Breast epithelium (tissue), 4 donors: Measurements from ENCODE around the gene ULK4. TPM values are rescaled to one million over a fixed set of nuclear protein-coding genes. Genes with fewer than 3 reads are reported as not detected.

Experiments
- DNase-seq, 2 donors: peaks; one replicate each; pipeline ENCODE4 v3.0.0-alpha.2; 2019; ENCODE audit warnings: low spot score in 2 of 2
- H3K27ac ChIP-seq, 2 donors: fragments of 200-600 bp; sonication (generic) in 1 of 2; one replicate each; pipeline ENCODE4 v1.5.1; 2016 to 2019; ENCODE audit warnings: mild to moderate bottlenecking in 1 of 2
- H3K27me3 ChIP-seq, 2 donors: fragments of 200-600 bp; sonication (generic) in 1 of 2; one replicate each; pipeline versions ENCODE4 v1.5.1 to v1.6.0; 2017 to 2019; ENCODE audit warnings: control low read depth in 1 of 2, mild to moderate bottlenecking in 1 of 2
- H3K36me3 ChIP-seq: fragments of 200-600 bp; one replicate; pipeline ENCODE4 v1.5.1; 2019
- H3K4me1 ChIP-seq, 2 donors: fragments of 200-600 bp; sonication (generic); one replicate each; pipeline ENCODE4 v1.5.1; 2016 to 2019; ENCODE audit warnings: control low read depth in 1 of 2
- H3K4me3 ChIP-seq, 3 donors: fragments of 200-600 bp; sonication (generic); 1 replicate in 2 of 3; 2 replicates in 1 of 3; pipeline ENCODE4 v1.5.1; 2016 to 2019; ENCODE audit warnings: mild to moderate bottlenecking in 3 of 3, moderate library complexity in 2 of 3
- H3K9me3 ChIP-seq, 2 donors: fragments of 200-600 bp; sonication (generic) in 1 of 2; one replicate each; pipeline ENCODE4 v1.5.1; 2016 to 2019; ENCODE audit warnings: control low read depth in 1 of 2
- CTCF ChIP-seq, 3 donors: fragments of 450-650 bp; IDR thresholded peaks; one replicate each; pipeline ENCODE4 v1.5.1; 2016 to 2017; ENCODE audit warnings: antibody characterized with exemption in 3 of 3, mild to moderate bottlenecking in 3 of 3, moderate library complexity in 3 of 3
- POLR2A ChIP-seq: fragments of 450-650 bp; IDR thresholded peaks from one replicate; pipeline ENCODE4 v1.6.1; 2016; ENCODE audit warnings: antibody characterized with exemption, mild to moderate bottlenecking, moderate library complexity
- POLR2AphosphoS5 ChIP-seq, 3 donors: sonication (generic); formaldehyde crosslinking; IDR thresholded peaks; one replicate each; pipeline ENCODE4 v1.6.1; 2017; ENCODE audit warnings: antibody characterized with exemption in 3 of 3
- intact Hi-C: fragments of 100-400 bp; cut with DNase I; formaldehyde crosslinking; loops from one replicate; pipeline ENCODE4 v1.15.1; 2023; ENCODE audit warnings: low total_unique reads
- total RNA-seq, 3 donors: library from RNA; depleted of rRNA; stranded (reverse); fragments of >200 nt; gene quantifications; one replicate each; pipeline ENCODE4 v1.1.0, GENCODE V29; 2016

ULK4 gene
- total RNA-seq, 3 donors from 2014 or later = 23.0 to 52.8 (median 31.8) TPM

DNA sequence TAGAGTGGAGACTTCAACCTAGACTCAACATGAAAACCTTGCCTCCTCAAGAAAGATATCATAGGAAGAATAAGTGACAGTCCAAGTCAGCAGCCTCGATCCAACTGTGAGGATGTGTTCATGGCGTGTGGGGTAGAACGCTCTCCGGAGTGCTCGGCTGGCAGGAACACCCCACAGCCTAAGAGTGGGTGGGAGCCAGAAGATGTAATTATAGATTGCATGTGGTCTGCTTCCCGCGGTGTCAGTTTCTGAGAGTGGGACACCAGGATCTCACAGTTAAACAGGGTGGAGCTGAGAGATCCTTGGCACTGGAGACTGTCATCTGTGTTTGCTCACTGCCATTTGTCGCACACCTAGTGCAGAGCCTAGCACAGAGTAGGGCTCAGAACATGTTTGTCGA is 604.6 kb downstream of the ULK4 start:
- Histone ChIP-seq H3K9me3 (no peaks in the 10 kb centered on the region), H3K36me3 (no peaks in the 10 kb centered on the region), H3K27me3 (no peaks in the 10 kb centered on the region), H3K27ac (no peak overlapping the region), H3K4me1 (no peaks in the 10 kb centered on the region), H3K4me3 (no peak overlapping the region)
- intact Hi-C loops = no loop called here
- TF ChIP-seq POLR2AphosphoS5 (IDR thresholded peaks at IDR 0.05) (no peak), POLR2A (no peak), CTCF (IDR thresholded peaks at IDR 0.05) (no peak)
- no peak for DNase-seq

- TF ChIP-seq POLR2A (no peak), CTCF (IDR thresholded peaks at IDR 0.05) (no peak), POLR2AphosphoS5 (IDR thresholded peaks at IDR 0.05) (no peak)
- Histone ChIP-seq H3K4me3 (no peak overlapping the region), H3K4me1 (no peaks in the 10 kb centered on the region), H3K9me3 (no peaks in the 10 kb centered on the region), H3K27me3 (no peaks in the 10 kb centered on the region), H3K36me3 (no peaks in the 10 kb centered on the region), H3K27ac (no peak overlapping the region)
- DNase-seq = no peak
- intact Hi-C loops = no loop called here
Observed at GRCh38 chr3:41356775-41357174, 605.1 kb downstream of the ULK4 start.

- no peak for DNase-seq
- intact Hi-C loops = no loop called here
- no peak overlapping the region for H3K4me3 ChIP-seq
- H3K4me1 ChIP-seq = no peaks in the 10 kb centered on the region
- TF ChIP-seq POLR2A (no peak), POLR2AphosphoS5 (IDR thresholded peaks at IDR 0.05) (no peak), CTCF (IDR thresholded peaks at IDR 0.05) (no peak)
- H3K9me3 ChIP-seq = no peaks in the 10 kb centered on the region
- H3K27ac ChIP-seq = no peak overlapping the region
- H3K27me3 ChIP-seq = no peaks in the 10 kb centered on the region
- no peaks in the 10 kb centered on the region for H3K36me3 ChIP-seq
Observed at GRCh38 chr3:41352510-41352909, 609.4 kb downstream of the ULK4 start.

- no peaks in the 10 kb centered on the region for H3K4me1 ChIP-seq
- H3K27me3 ChIP-seq = no peaks in the 10 kb centered on the region
- no peak overlapping the region for H3K27ac ChIP-seq
- TF ChIP-seq POLR2AphosphoS5 (IDR thresholded peaks at IDR 0.05) (no peak), CTCF (IDR thresholded peaks at IDR 0.05) (no peak), POLR2A (no peak)
- no peaks in the 10 kb centered on the region for H3K36me3 ChIP-seq
- no peak overlapping the region for H3K4me3 ChIP-seq
- intact Hi-C loops = no loop called here
- no peak for DNase-seq
- H3K9me3 ChIP-seq = no peaks in the 10 kb centered on the region
Observed at GRCh38 chr3:41350441-41350840, 611.5 kb downstream of the ULK4 start.

DNA sequence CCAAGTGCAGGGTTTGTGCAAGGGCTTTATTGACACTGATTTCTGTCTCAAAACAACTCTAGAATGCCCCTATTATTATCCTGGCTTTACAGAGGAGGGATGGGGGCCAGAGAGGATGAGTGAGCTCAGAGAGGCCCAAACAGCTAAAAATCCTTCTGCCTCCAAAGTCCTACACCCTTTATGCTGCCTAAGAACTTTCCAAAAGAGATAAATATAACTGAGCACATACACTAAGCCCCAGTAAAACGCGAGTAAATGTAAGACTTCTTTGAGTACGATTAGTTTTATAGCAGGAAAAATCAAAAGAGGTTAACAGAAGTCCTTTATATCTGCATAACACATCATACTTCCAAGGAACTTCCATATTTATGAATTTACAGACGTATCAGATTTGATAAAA is 613.5 kb downstream of the ULK4 start:
- no peak for DNase-seq
- H3K27ac ChIP-seq = no peak overlapping the region
- no peak overlapping the region for H3K4me3 ChIP-seq
- intact Hi-C loops = no loop called here
- TF ChIP-seq CTCF (IDR thresholded peaks at IDR 0.05) (no peak), POLR2AphosphoS5 (IDR thresholded peaks at IDR 0.05) (no peak), POLR2A (no peak)
- no peaks in the 10 kb centered on the region for H3K27me3 ChIP-seq
- no peaks in the 10 kb centered on the region for H3K4me1 ChIP-seq
- H3K36me3 ChIP-seq = no peaks in the 10 kb centered on the region
- H3K9me3 ChIP-seq = no peaks in the 10 kb centered on the region
